Left hindlimb (tissue), 1 donor: ENCODE measurements around the gene KMT2A.
A peak's percentile ranks its signal among the peaks of the same experiment; 100 is the strongest.
"Not testable (repeated sequence)": the region's sequence is repeated elsewhere in the genome, so short reads cannot be mapped to it uniquely, and the experiment has no call there.

Experiments
- DNase-seq: peaks from one replicate; pipeline ENCODE4 v3.0.0-alpha.2; 2018

KMT2A gene

GRCh38 chr11:118435893-118436624, at the start of gene KMT2A:
TSS of gene KMT2A (plus strand) at chr11:118436492. CDS start at chr11:118436513, 21 bp downstream.
- peak; percentile 99 for DNase-seq

GRCh38 chr11:118396097-118396501, 40.2 kb upstream of the KMT2A start:
- DNase-seq: no peak

- DNase-seq: no peak
These were observed 38.8 kb upstream of the KMT2A start for GRCh38 chr11:118397448-118397847.

GRCh38 chr11:118398791-118399559, 37.3 kb upstream of the KMT2A start:
- no peak for DNase-seq

GRCh38 chr11:118401151-118401879, 35.0 kb upstream of the KMT2A start, which contains the start of gene ATP5MG:
TSS of gene ATP5MG (plus strand) at chr11:118401606. CDS start at chr11:118401666, 60 bp downstream.
- DNase-seq: peak; percentile 91

- no peak for DNase-seq
These were observed 34.3 kb upstream of the KMT2A start for GRCh38 chr11:118401880-118402590.

GRCh38 chr11:118402594-118402993, 33.7 kb upstream of the KMT2A start:
- not testable (repeated sequence) for DNase-seq

GRCh38 chr11:118406599-118407166, 29.6 kb upstream of the KMT2A start:
- DNase-seq: no peak

GRCh38 chr11:118410055-118410745, 26.1 kb upstream of the KMT2A start:
- DNase-seq: no peak

GRCh38 chr11:118411530-118411929, 24.8 kb upstream of the KMT2A start:
- DNase-seq: no peak

- DNase-seq: no peak
These were observed 23.4 kb upstream of the KMT2A start for GRCh38 chr11:118412921-118413320.

- no peak for DNase-seq
These were observed 21.1 kb upstream of the KMT2A start for GRCh38 chr11:118415062-118415738.

GRCh38 chr11:118415739-118416068, 20.6 kb upstream of the KMT2A start:
- no peak for DNase-seq

- not testable (repeated sequence) for DNase-seq
These were observed 19.4 kb upstream of the KMT2A start for GRCh38 chr11:118416900-118417299.

- no peak for DNase-seq
These were observed 18.5 kb upstream of the KMT2A start for GRCh38 chr11:118417801-118418200.

GRCh38 chr11:118418766-118419165, 17.5 kb upstream of the KMT2A start:
- DNase-seq: no peak

- DNase-seq: no peak
These were observed 8.6 kb upstream of the KMT2A start for GRCh38 chr11:118427707-118428106.

- DNase-seq: no peak
These were observed 5.3 kb upstream of the KMT2A start for GRCh38 chr11:118430956-118431355.

GRCh38 chr11:118434123-118434552, 2.2 kb upstream of the KMT2A start:
- peak; percentile 29 for DNase-seq

GRCh38 chr11:118434553-118435289, 1.6 kb upstream of the KMT2A start:
- DNase-seq: peak; percentile 57
